GM12801 (cell line): ENCODE measurements around the gene HDGFL2.

ENCODE experiments used
- CTCF ChIP-seq: IDR thresholded peaks from one replicate; pipeline ENCODE4 v1.5.1; 2011; ENCODE audit warnings: control low read depth; ENCODE audit not compliant: insufficient read length; ENCODE audit errors: extremely low read depth

Gene HDGFL2

DNA sequence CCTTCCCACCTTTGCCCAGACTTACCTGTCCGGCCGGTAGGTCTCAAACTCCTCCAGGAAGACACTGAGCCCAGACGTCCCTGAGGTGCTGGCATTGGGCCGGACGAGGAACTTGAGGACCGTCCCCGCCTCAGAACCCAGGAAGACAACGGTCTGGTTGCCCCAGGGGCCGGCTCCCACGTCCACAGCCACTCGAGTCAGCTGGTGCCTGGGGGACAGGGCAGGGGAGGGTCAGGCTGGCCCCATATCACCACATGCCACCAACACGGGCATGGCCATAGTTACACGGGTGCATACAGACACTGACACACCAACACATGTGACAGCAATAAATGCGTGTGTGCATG is 76.1 kb downstream of the HDGFL2 start:
- TF ChIP-seq CTCF, result no peak

DNA sequence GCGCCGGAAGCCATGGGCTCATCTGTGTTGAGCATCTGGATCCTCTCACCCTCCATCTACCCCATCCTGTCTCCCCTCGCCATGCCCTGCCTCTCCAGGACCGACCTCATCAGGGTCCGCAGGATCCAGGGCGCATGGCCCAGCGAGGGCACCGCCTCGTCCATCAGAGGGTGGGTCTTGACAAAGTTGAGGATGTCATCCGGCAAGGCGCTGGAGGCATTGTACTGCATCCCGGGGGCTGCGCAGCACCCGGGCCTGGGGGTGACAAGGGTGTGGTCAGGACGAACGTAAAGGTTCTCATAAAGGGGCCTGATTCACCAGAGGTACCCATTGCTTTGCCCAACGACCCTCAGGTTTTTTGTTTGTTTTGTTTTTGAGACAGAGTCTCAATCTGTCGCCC is 77.9 kb downstream of the HDGFL2 start:
- no peak for TF ChIP-seq CTCF

GRCh38 chr19:4550479-4551050 is 78.5 kb downstream of the HDGFL2 start:
- TF ChIP-seq CTCF, result no peak
